MCF 10A (cell line): Measurements from ENCODE around the gene FOSL1. TPM values are rescaled to one million over a fixed set of nuclear protein-coding genes. Genes with fewer than 3 reads are reported as not detected.

Experiments
- BruUV-seq: library from RNA; stranded (reverse); fragments of 400-500 nt; replicated peaks from 2 replicates; lab custom pipeline; 2021; lab: Mats Ljungman, UMichigan
- CTCF ChIA-PET: fragments of 300-600 bp; sonication (Branson Sonifier 250); formaldehyde crosslinking; extraction: SDS; loops from one replicate; lab custom pipeline; 2021; ENCODE audit warnings: antibody characterized with exemption, inconsistent platforms; lab: Yijun Ruan, JAX
- POLR2A ChIA-PET: fragments of 300-600, 350-650 bp; sonication (Branson Sonifier 250); formaldehyde crosslinking; extraction: SDS; loops from one replicate; lab custom pipeline; 2020; ENCODE audit warnings: antibody characterized with exemption, inconsistent platforms; lab: Yijun Ruan, JAX
- DNase-seq: peaks from one replicate; pipeline ENCODE4 v3.0.0-alpha.2; 2018; ENCODE audit not compliant: unreplicated experiment
- H3K27ac Mint-ChIP-seq: one replicate; pipeline ENCODE4 v1.8.0; 2022; ENCODE audit warnings: mild to moderate bottlenecking, low read depth, mixed read lengths; ENCODE audit not compliant: unreplicated experiment
- H3K27me3 Mint-ChIP-seq: one replicate; pipeline ENCODE4 v1.8.0; 2022; ENCODE audit warnings: mixed read lengths; ENCODE audit not compliant: insufficient read depth, unreplicated experiment
- H3K36me3 Mint-ChIP-seq: one replicate; pipeline ENCODE4 v1.8.0; 2022; ENCODE audit warnings: mild to moderate bottlenecking, moderate library complexity, mixed read lengths; ENCODE audit not compliant: insufficient read depth, unreplicated experiment
- H3K4me1 Mint-ChIP-seq: one replicate; pipeline ENCODE4 v1.8.0; 2022; ENCODE audit warnings: mixed read lengths; ENCODE audit not compliant: insufficient read depth, unreplicated experiment
- H3K4me3 Mint-ChIP-seq: one replicate; pipeline ENCODE4 v1.8.0; 2022; ENCODE audit warnings: mild to moderate bottlenecking, moderate library complexity, mixed read lengths; ENCODE audit not compliant: unreplicated experiment
- H3K9me3 Mint-ChIP-seq: one replicate; pipeline ENCODE4 v1.8.0; 2022; ENCODE audit warnings: mixed read lengths; ENCODE audit not compliant: unreplicated experiment
- CTCF ChIP-seq: fragments of 200-600 bp; IDR thresholded peaks from one replicate; pipeline ENCODE4 v1.8.0; 2022; ENCODE audit warnings: antibody characterized with exemption, mild to moderate bottlenecking; ENCODE audit not compliant: unreplicated experiment
- intact Hi-C: fragments of 100-400 bp; cut with micrococcal nuclease; formaldehyde crosslinking; loops from 2 replicates; pipeline ENCODE4 v1.14.1; 2022
- total RNA-seq: library from RNA; stranded (reverse); gene quantifications from 2 replicates; pipeline ENCODE4 v1.2.3, GENCODE V29; 2022

FOSL1 gene
- total RNA-seq, 1 experiment from 2014 or later, result 124 TPM

GRCh38 chr11:65866509-65867283 is 33.5 kb downstream of the FOSL1 start:
- BruUV-seq, result no TSS peak

GRCh38 chr11:65865550-65866172 is 34.5 kb downstream of the FOSL1 start:
- no peak for TF ChIP-seq CTCF
- intact Hi-C loops, result no loop called here
- H3K4me3 Mint-ChIP-seq, result no peak overlapping the region
- ChIA-PET CTCF (no interaction called here), POLR2A (no interaction called here)
- peaks cover 38% of the 10 kb centered on the region for H3K36me3 Mint-ChIP-seq
- H3K9me3 Mint-ChIP-seq, result no peaks in the 10 kb centered on the region
- H3K4me1 Mint-ChIP-seq, result peaks cover 13% of the 10 kb centered on the region
- BruUV-seq, result no TSS peak
- H3K27me3 Mint-ChIP-seq, result no peaks in the 10 kb centered on the region
- no peak overlapping the region for H3K27ac Mint-ChIP-seq
- no peak for DNase-seq

More at GRCh38 chr11:65866509-65867283, 33.5 kb downstream of the FOSL1 start:
- Mint-ChIP-seq H3K4me1 (peaks cover 7% of the 10 kb centered on the region), H3K36me3 (peaks cover 36% of the 10 kb centered on the region), H3K9me3 (no peaks in the 10 kb centered on the region), H3K27ac (no peak overlapping the region), H3K27me3 (no peaks in the 10 kb centered on the region), H3K4me3 (no peak overlapping the region)
- no peak for TF ChIP-seq CTCF
- intact Hi-C loops, result no loop called here
- DNase-seq, result no peak
- CTCF ChIA-PET, result interaction anchor here (0.8 to 1.3 kb wide), 2 partner anchors 18 to 21 kb away, joined by 3 to 4 read pairs; partner anchors contain the start of gene FIBP
- POLR2A ChIA-PET, result interaction anchor here (0.6 to 0.8 kb wide), 2 partner anchors 9 to 205 kb away, joined by 3 to 4 read pairs; partner anchors contain the start of gene CFL1

- ChIA-PET CTCF (interaction anchor here (1.0 kb wide), 1 partner anchor 36 kb away, joined by 4 read pairs; the partner anchor contains the start of gene FOSL1), POLR2A (no interaction called here)
- H3K27ac Mint-ChIP-seq, result no peak overlapping the region
- no TSS peak for BruUV-seq
- intact Hi-C loops, result no loop called here
- H3K36me3 Mint-ChIP-seq, result peaks cover 38% of the 10 kb centered on the region
- no peak for TF ChIP-seq CTCF
- no peak overlapping the region for H3K4me3 Mint-ChIP-seq
- no peaks in the 10 kb centered on the region for H3K27me3 Mint-ChIP-seq
- H3K9me3 Mint-ChIP-seq, result no peaks in the 10 kb centered on the region
- peaks cover 17% of the 10 kb centered on the region for H3K4me1 Mint-ChIP-seq
- DNase-seq, result no peak
These were observed 35.3 kb downstream of the FOSL1 start for GRCh38 chr11:65864706-65865471.
